Ramos (cell line): ENCODE data around the gene SRPRB.

Experiments
- in situ Hi-C: fragments of 300-500 bp; cut with MboI; formaldehyde crosslinking; loops from one replicate; pipeline ENCODE4 v1.14.3; 2022; ENCODE audit warnings: low sequenced_read_pairs; ENCODE audit not compliant: unreplicated experiment

SRPRB gene

DNA sequence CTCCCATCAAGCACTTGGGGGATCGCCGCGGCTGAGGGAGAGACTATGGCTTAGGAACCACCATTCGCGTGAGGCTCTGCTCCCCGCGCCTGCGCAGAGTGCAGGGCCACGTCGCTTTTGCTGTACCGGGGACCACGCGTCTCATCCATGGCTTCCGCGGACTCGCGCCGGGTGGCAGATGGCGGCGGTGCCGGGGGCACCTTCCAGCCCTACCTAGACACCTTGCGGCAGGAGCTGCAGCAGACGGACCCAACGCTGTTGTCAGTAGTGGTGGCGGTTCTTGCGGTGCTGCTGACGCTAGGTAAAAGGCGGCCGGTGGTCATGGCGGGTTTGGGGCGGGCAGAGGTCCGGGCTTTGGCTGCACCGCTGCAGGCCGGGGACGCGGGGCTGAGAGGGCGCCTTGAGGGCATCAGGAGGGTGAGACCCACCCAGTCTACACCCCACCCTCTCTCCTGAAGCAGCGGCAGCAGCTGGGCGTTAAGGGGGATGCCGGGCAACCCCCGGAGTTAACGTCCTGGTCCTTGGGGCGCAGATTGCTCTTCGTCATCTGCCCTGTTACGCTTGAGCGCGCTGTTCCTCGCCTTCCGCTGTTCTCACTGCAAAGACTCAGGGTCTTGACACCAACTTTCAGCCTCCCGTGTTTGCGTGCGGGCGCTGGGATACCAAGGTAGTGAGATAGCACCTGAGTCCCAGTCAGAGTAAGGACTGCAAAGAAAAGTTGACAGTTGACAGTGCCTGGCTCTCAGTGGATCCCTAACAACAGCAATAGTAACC lies at the start of gene SRPRB:
SRPRB (plus strand) TSS at position 114 of the 774 bp plus-strand sequence; CDS start at position 148, 34 bp downstream.
- in situ Hi-C loops, result loop anchor here (25.0 kb wide), 1 partner anchor 369 kb away; no protein-coding TSS in a partner anchor

DNA sequence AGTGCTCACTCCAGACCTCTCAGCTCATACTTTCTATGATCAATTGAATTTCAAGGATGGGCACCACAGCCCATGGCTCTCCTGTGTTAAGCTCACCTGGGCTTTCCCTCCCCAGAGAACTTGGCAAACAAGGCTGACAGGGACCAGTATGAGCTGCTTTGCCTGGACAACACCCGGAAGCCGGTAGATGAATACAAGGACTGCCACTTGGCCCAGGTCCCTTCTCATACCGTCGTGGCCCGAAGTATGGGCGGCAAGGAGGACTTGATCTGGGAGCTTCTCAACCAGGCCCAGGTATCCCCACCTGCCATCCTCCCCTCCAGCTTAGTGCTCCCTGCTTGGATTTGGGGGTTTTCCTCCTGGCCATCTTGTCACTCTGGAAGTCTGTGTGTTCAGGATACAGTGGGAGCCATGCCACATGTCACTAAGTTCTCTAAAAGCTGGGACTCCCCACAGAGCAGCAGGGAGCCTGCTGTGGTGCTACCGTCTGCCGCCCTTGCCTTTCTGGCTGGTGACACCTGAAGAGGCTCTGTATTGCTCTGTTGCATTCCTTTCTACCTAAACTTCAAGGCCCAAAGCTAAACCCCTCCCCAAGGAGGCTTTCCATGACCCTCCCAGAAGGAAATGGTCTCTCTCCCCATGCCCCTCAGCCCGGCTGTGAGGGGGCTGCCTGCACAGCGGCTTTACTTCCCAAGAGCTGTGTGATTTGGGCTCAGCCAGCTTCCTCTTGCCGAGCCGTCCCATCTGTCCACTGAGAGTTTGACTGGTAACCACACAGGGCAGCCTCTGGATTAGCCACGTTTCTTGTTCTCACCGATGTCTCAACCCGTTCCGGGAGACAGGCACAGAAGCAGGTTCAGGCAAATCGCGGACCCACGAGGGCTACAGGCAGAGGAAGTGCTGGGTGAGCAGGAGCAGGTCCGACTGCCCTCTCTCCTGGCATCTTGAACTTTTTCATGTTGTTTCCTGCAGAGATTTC lies 48.6 kb upstream of the SRPRB start:
- in situ Hi-C loops, result no loop called here

- in situ Hi-C loops, result no loop called here
Observed at GRCh38 chr3:133757701-133758567, 47.7 kb upstream of the SRPRB start.

DNA sequence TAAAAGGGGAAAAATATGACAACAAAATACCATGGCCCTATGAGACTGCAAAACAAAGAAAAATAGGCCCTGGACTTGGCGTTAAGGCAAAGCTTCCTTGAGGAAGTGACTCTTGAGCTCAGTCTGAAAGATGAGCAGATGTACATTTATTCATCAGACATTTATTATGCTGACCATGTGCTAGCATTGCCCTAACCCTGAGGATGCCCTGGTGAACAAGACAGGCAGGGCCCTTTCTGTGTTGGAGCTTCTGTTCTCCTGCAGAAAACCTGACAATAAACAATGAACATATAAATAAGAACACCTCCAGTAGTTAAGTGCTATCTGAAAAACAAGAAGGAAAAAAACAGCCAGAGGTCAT lies 47.1 kb upstream of the SRPRB start:
- in situ Hi-C loops, result no loop called here

- in situ Hi-C loops, result no loop called here
Observed at GRCh38 chr3:133758964-133759739, 46.5 kb upstream of the SRPRB start.

- in situ Hi-C loops, result no loop called here
Observed at GRCh38 chr3:133759740-133760305, 45.8 kb upstream of the SRPRB start.

DNA sequence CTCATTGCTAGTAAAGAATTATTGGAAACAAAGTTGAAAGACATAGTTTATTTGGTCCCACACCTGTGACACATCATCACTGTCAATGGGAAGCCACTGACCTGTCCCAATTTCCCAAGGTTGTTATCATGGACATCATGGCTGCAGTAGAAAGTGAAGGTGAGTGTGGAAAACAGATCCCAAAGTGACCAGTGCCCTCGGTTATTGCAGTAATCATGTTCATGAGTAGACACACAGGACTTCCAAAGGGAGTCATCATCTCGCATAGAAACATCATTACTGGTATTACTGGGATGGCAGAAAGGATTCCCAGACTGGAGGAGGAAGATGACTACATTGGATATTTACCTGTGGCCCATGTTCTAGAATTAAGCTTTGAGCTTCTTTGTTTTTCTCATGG lies 44.7 kb upstream of the SRPRB start:
- in situ Hi-C loops, result no loop called here

GRCh38 chr3:133761605-133762484 lies 43.8 kb upstream of the SRPRB start:
- in situ Hi-C loops, result no loop called here

GRCh38 chr3:133762539-133762938 lies 43.1 kb upstream of the SRPRB start:
- in situ Hi-C loops, result no loop called here

GRCh38 chr3:133763797-133764683 lies 41.6 kb upstream of the SRPRB start:
- in situ Hi-C loops, result no loop called here

GRCh38 chr3:133765256-133765655 lies 40.4 kb upstream of the SRPRB start:
- in situ Hi-C loops, result no loop called here

DNA sequence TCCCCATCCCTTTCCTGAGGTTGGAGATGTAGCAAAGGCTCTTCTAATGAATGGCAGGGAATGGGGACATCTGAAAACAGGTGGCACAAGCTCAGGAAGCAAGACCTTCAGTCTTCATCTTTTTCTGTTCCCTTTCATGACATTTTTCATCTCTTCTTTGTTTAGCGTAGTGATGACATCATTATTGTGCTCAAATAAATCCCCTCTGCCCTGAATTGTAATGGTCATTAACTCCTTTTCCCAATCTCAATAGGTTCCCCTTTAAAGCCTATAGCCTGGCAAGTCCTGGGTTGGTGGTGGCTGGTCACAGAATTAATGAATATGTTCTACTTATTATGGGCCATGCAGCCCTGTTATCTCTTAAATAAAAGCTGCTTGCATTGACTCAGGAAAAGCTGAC lies 38.0 kb upstream of the SRPRB start:
- in situ Hi-C loops, result no loop called here

DNA sequence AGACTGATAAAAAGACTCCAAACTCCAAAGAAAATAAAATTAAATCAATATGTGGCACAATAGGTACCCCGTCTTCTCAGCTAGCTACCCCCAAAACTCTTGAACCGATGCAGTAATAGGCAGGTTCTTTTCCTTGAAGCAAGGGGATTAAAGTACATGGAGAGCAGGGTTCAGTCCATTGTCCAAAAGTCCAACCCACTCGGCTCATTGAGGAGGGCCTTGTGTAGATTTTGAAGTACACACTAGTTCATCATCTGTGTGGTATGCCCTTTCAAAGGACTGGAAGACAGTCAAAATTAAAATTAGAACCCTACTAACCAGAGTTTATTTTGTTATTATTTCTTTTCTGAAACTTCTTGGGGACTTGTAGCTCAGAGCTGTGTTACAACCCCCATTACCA lies 36.1 kb upstream of the SRPRB start:
- in situ Hi-C loops, result no loop called here

DNA sequence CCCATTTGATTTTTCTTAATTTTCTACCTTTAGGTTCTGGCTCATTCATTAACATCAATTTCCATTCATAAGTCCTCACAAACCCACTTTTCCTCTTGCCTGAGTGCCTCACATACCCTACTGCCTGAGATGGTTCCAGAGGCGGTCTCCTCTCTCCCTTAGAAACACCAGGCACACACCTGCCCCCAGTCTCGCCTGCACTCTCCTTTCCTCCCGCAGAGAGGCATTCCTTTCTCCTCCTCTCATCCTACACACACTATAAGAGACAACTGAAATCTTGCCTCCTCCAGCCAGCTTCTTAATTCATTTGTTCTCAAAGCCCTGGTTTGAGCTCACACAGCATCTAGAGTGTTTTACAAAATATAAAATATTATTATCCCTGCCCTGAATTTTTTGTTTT lies 31.9 kb upstream of the SRPRB start:
- in situ Hi-C loops, result no loop called here

- in situ Hi-C loops, result no loop called here
Observed at GRCh38 chr3:133775309-133775708, 30.3 kb upstream of the SRPRB start.

DNA sequence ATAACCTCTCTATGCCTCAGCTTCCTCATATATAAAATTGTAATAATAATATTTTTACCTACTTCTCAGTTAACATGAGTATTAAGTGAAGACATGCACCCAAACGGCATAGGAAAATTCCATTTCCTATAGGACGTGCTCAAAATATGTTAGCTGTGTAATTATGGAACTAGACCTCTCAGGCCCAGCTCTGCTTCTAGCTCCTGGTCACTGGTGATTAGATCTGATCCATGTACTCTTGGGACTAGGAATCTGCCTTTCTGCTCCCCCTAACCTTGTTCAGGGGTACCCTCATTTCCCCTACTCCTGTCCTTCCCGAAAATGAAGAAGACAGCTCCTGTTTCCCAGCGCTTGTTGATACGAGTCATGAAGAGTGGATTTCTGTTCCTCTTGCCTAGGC lies 29.8 kb upstream of the SRPRB start:
- in situ Hi-C loops, result no loop called here

DNA sequence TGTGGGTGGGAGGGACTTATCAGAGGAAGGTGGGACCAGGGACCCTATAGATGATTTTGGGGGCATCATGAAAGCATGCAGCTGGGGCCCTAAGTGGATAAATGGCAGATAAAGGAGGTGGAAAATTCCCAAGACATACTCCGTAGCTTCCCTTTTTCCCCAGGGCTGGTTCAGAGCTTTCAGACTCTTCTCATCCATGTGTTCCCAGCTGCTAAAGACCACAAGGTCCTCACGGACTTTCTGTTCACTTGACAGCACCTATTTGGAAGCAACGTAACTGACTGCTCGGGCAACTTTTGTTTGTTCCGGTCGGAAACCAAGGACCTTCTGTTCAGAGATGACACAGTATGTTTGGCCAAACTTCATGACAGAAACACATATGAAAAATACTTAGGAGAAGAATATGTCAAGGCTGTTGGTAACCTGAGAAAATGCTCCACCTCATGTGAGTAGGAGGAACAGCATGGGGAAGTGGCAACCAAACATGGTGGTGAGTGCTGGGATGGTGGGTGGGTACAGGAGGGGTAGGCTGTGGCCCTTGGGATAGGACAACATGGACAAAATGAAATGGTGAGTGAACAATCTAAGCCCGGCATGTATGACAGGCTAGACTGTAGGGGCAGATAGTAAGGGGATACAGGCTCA lies 28.7 kb upstream of the SRPRB start:
- in situ Hi-C loops, result no loop called here
